Lower leg skin (tissue), 4 donors: Measurements from ENCODE around the gene SLC13A3. TPM values are rescaled to one million over a fixed set of nuclear protein-coding genes. Genes with fewer than 3 reads are reported as not detected.
"Not testable (repeated sequence)": the region's sequence is repeated elsewhere in the genome, so short reads cannot be mapped to it uniquely, and the experiment has no call there.

ENCODE experiments used
- DNase-seq, 2 donors: peaks; one replicate each; pipeline ENCODE4 v3.0.0-alpha.2; 2019; ENCODE audit warnings: low spot score in 2 of 2
- H3K4me3 ChIP-seq: fragments of 200-600 bp; sonication (generic); 2 replicates; pipeline ENCODE4 v1.5.1; 2017; ENCODE audit warnings: mild to moderate bottlenecking, low read depth; ENCODE audit not compliant: poor library complexity, severe bottlenecking
- POLR2A ChIP-seq, 2 donors: fragments of 450-650 bp; IDR thresholded peaks; one replicate each; pipeline ENCODE4 v1.6.1; 2016 to 2017; ENCODE audit warnings: antibody characterized with exemption in 2 of 2, mild to moderate bottlenecking in 1 of 2, moderate library complexity in 1 of 2
- WGBS, 2 donors: methylation state at CpG; one replicate each; pipeline ENCODE4 v1.1.5; 2018; 5-methylcytosine and 5-hydroxymethylcytosine counted together
- intact Hi-C: fragments of 100-400 bp; cut with DNase I; formaldehyde crosslinking; loops from one replicate; pipeline ENCODE4 v1.15.0; 2023; ENCODE audit warnings: low total_unique reads
- total RNA-seq, 4 donors: library from RNA; depleted of rRNA; stranded (reverse); fragments of >200 nt; gene quantifications; one replicate each; pipeline ENCODE4 v1.1.0, GENCODE V29; 2016
- TF ChIP-seq, protein P1 (sequence below), 3 donors: fragments of 450-650 bp; IDR thresholded peaks; one replicate each; pipeline ENCODE4 v1.5.1; 2016; ENCODE audit warnings: antibody characterized with exemption in 3 of 3, mild to moderate bottlenecking in 3 of 3, moderate library complexity in 2 of 3

SLC13A3 gene
- total RNA-seq, 4 donors from 2014 or later, result 1.4 to 3.3 (median 1.8) TPM

DNA sequence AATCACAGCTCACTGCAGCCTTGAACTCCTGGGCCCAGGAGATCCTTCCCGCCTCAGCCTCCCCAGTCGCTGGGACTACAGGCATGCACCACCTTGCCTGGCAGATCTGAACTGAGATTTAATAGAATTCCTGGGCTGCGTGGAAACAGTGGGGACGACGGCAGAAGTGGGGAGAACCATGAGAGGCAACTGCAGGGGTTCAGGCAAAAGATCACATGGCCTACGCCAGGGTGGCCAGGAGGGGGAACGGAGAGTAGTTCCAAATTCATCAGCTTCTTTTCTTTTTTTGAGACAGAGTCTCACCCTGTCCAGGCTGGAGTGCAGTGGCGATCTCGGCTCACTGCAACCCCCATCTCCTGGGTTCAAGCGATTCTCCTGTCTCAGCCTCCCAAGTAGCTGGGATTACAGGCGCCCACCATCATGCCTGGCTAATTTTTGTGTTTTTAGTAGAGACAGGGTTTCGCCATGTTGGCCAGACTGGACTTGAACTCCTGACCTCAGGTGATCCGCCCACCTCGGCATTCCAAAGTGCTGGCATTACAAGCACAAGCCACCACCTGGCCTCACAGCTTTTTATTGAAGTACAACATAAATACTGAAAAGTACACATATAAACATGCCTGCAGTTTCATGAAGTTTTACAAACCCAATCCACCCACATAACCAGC lies 25.5 kb upstream of the SLC13A3 start:
- 93% methylated on average over 10 to 14 of the region's 14 CpGs for WGBS, 2 donors
- TF ChIP-seq, protein P1, sequence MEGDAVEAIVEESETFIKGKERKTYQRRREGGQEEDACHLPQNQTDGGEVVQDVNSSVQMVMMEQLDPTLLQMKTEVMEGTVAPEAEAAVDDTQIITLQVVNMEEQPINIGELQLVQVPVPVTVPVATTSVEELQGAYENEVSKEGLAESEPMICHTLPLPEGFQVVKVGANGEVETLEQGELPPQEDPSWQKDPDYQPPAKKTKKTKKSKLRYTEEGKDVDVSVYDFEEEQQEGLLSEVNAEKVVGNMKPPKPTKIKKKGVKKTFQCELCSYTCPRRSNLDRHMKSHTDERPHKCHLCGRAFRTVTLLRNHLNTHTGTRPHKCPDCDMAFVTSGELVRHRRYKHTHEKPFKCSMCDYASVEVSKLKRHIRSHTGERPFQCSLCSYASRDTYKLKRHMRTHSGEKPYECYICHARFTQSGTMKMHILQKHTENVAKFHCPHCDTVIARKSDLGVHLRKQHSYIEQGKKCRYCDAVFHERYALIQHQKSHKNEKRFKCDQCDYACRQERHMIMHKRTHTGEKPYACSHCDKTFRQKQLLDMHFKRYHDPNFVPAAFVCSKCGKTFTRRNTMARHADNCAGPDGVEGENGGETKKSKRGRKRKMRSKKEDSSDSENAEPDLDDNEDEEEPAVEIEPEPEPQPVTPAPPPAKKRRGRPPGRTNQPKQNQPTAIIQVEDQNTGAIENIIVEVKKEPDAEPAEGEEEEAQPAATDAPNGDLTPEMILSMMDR (IDR thresholded peaks at IDR 0.05), result peak in 1 of 3 donors; percentile 32
- intact Hi-C loops, H3K4me3 ChIP-seq: not testable (repeated sequence)
- peak in 1 of 2 donors; percentile 58 for DNase-seq

- WGBS, 2 donors, result 68 to 83% methylated on average over 14 of the region's 14 CpGs
- peak in 1 of 2 donors; percentile 63 for DNase-seq
- intact Hi-C loops, result no loop called here
- H3K4me3 ChIP-seq, result no peak overlapping the region
- TF ChIP-seq, protein P1 (IDR thresholded peaks at IDR 0.05), result peak in 1 of 3 donors; percentile 54
- TF ChIP-seq POLR2A (IDR thresholded peaks at IDR 0.05), result no peak
Observed at GRCh38 chr20:46674253-46675083, 23.2 kb upstream of the SLC13A3 start.

DNA sequence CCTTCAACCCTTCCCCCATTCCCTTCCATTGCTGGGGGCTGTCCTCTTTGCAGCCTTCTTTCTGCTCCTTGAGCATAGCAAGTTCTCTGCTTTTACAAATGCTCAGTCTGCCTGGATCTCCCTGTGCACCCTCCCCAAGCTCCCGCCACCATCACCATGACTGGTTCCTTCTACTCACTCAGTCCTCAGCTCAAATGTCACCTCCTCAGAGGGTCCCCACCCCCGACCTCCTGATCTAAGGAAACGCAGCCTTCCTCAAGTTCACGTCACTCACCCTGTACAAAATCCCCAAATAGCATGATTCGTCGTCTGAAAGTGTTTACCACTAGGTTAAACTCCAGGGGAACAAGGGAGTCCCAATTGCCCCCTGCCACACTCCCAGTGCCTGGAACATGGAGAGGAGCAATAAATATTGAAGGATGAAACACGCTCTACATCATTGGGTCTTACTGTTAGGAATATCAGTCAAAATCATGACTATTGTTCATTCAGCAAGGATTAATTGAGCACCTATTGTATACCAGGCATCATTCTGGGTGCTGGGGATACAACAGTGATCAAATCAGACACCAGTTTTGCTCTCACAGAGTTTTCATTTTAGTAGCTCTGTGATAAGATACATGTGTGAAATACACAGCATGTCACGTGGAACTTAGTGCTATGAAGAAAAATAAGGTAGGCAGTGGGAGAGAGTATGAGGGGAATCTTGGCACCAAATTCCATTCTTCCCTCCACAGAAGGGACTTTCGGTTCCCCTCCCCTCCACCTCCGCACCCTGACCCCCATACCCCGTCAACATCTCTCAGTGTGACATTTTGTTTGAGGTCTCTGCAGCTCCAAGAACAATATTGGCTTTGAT lies 22.4 kb upstream of the SLC13A3 start:
- intact Hi-C loops, result no loop called here
- TF ChIP-seq, protein P1 (IDR thresholded peaks at IDR 0.05), result no peak
- no peak for TF ChIP-seq POLR2A (IDR thresholded peaks at IDR 0.05)
- no peak overlapping the region for H3K4me3 ChIP-seq
- WGBS, 2 donors, result 88 to 93% methylated on average over 11 of the region's 11 CpGs
- peak in 1 of 2 donors; percentile 67 for DNase-seq

- no peak overlapping the region for H3K4me3 ChIP-seq
- 95 to 96% methylated on average over 5 of the region's 5 CpGs for WGBS, 2 donors
- intact Hi-C loops, result no loop called here
- peak in 1 of 2 donors; percentile 62 for DNase-seq
- TF ChIP-seq, protein P1 (IDR thresholded peaks at IDR 0.05), result no peak
- TF ChIP-seq POLR2A (IDR thresholded peaks at IDR 0.05), result no peak
Observed at GRCh38 chr20:46672543-46673148, 21.4 kb upstream of the SLC13A3 start.

DNA sequence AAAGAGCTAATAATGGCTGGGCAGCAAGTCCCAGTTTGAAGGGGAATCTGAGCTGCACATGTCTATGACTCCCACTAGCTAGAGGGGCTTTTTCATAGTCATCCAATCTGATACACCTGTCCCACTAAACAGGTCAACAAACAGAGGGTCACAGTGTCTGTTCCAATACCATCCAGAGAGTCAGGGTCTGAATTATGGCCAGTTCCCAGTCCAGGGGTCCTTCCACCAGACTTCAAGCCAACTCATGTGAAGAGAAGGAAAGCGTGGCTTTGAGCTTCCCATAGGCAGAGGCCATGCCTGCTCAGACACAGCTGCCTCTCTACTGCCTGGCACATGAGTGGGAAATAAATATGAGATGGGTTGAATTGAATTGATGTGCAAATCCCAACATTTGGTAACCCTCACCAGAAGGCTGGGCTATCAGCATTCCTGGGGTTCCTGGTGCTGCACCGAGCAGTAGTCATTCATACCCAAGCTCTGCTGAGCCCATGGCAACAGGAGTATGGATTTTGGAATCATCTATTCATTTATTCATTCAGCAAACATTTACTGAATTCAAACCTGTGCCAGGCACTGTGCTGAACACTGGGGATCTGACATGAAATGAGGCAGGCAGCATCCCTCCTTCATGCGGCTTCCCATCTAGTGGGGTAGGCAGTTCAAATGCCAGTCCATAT lies 20.7 kb upstream of the SLC13A3 start:
- TF ChIP-seq POLR2A (IDR thresholded peaks at IDR 0.05), result no peak
- TF ChIP-seq, protein P1 (IDR thresholded peaks at IDR 0.05), result no peak
- no peak overlapping the region for H3K4me3 ChIP-seq
- intact Hi-C loops, result no loop called here
- peak in 1 of 2 donors; percentile 32 for DNase-seq
- 95 to 98% methylated on average over 3 of the region's 3 CpGs for WGBS, 2 donors
